ENCODE results near the gene ARID3B. TPM values are rescaled to one million over a fixed set of nuclear protein-coding genes. Genes with fewer than 3 reads are reported as not detected.

The ARID3B gene
- polyA plus RNA-seq, 1 of the 3 experiments (the other 2 are of a cell fraction) = 3.0 TPM

DNA sequence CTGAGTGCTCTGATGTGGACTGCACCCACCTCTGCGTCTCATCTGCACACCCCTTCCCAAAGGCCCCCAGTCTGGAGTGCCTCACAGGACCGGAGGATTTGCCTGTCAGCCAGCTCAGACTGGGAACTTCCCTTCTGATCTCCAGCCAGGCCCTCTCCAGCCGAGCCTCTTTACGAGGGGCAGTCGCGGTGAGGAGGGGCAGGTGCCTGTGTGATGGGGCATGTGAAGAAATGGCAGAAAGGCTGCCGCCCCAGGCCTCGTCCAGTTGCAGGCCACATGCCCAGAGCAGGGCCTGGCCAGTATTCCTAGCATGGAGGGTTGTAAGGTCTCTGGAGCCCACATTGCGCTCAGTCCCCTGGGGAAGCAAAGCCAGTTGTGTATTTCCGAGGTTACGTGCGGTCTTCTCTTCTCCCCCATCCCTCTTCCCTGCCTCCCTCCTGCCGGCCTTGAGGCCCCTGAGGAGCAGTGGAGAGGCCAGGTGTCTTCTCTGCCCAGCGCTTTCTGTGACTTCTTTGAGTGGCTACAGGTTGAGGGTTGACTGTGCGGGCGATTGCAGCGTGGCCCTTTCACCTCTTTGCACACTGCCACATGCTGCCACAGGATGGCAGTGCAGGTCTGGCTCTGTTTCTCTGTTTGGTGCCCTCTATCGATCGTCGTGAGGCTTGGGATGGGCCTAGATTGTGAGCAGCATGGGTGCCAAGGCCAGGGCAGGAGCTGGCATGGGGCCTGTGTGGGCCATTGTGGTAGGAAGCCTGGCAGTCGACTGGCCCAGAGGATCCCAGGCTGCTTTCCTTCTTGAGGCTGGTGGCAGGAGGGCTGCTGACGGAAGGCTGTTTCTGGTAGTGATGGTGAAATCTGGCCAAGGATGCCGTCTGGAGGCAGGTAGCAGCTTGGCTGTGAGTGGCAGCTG, 79.9 kb downstream of the ARID3B start:
- no peaks in the 10 kb centered on the region for H3K9me3 ChIP-seq
- peaks cover 0 to 24% of the 10 kb centered on the region in 2 experiments; a peak in 2 of 4 replicates for H3K4me1 ChIP-seq (ENCODE audit: control insufficient read depth in 1 of 2, insufficient read depth in 2 of 2, low read depth in 1 of 2, low read length in 1 of 2)
- H4K20me1 ChIP-seq (ENCODE audit: insufficient read depth) = peaks cover 83% of the 10 kb centered on the region
- peaks cover 72% of the 10 kb centered on the region for H3K79me2 ChIP-seq (ENCODE audit: insufficient read depth)
- H3K36me3 ChIP-seq (replicated peaks in 1 of 2; ENCODE audit: control insufficient read depth in 1 of 2, insufficient read depth in 2 of 2, low read length in 1 of 2) = peaks cover 31 to 76% of the 10 kb centered on the region in 2 experiments
- CTCF ChIA-PET = interaction anchor here (0.6 to 39.4 kb wide), 27 partner anchors 9 to 329 kb away, joined by 3 to 1109 read pairs (median 4); partner anchors contain the start of genes ARID3B, CSK, CYP1A2 and EDC3
- H3K4me3 ChIP-seq (ENCODE audit: low read depth in 2 of 2, low read length in 1 of 2) = peak overlapping the region in 1 of 2 experiments; percentile 46; a peak in 1 of 4 replicates
- DNase-seq = peak; percentile 89
- no peak overlapping the region for H3K4me2 ChIP-seq
- H3K9me2 ChIP-seq = no peaks in the 10 kb centered on the region
- H2AFZ ChIP-seq (ENCODE audit: low read depth) = no peak overlapping the region
- H3F3A ChIP-seq (replicated peaks; ENCODE audit: insufficient read depth) = peaks cover 12% of the 10 kb centered on the region
- H3K27ac ChIP-seq (ENCODE audit: low read depth in 2 of 2, low read length in 1 of 2) = no peak overlapping the region; a peak in 1 of 4 replicates
- no peak overlapping the region for H3K9ac ChIP-seq
- 63% methylated on average over 3 of the region's 23 CpGs for WGBS (ENCODE audit: low lambda C conversion rate)
- H3K27me3 ChIP-seq (ENCODE audit: insufficient read depth) = no peaks in the 10 kb centered on the region
- POLR2A ChIA-PET = no interaction called here
- peak; percentile 77 for TF ChIP-seq SMC3 (IDR thresholded peaks at IDR 0.05; ENCODE audit: low read depth, low read length)
- TF ChIP-seq SIN3A (IDR thresholded peaks at IDR 0.05; ENCODE audit: borderline replicate concordance, low read depth, low read length) = peak; percentile 59; the same call in 1 of the 2 replicates
- TF ChIP-seq, protein P1, sequence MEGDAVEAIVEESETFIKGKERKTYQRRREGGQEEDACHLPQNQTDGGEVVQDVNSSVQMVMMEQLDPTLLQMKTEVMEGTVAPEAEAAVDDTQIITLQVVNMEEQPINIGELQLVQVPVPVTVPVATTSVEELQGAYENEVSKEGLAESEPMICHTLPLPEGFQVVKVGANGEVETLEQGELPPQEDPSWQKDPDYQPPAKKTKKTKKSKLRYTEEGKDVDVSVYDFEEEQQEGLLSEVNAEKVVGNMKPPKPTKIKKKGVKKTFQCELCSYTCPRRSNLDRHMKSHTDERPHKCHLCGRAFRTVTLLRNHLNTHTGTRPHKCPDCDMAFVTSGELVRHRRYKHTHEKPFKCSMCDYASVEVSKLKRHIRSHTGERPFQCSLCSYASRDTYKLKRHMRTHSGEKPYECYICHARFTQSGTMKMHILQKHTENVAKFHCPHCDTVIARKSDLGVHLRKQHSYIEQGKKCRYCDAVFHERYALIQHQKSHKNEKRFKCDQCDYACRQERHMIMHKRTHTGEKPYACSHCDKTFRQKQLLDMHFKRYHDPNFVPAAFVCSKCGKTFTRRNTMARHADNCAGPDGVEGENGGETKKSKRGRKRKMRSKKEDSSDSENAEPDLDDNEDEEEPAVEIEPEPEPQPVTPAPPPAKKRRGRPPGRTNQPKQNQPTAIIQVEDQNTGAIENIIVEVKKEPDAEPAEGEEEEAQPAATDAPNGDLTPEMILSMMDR (IDR thresholded peaks at IDR 0.05) = peak; percentile 92
- no peak for TF ChIP-seq FOXJ3 (CRISPR knock-in tag; IDR thresholded peaks at IDR 0.05)
- no peak for TF ChIP-seq NFIC (IDR thresholded peaks at IDR 0.05; ENCODE audit: borderline replicate concordance)
- TF ChIP-seq, protein P2, sequence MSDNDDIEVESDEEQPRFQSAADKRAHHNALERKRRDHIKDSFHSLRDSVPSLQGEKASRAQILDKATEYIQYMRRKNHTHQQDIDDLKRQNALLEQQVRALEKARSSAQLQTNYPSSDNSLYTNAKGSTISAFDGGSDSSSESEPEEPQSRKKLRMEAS (IDR thresholded peaks at IDR 0.05; ENCODE audit: low read depth) = peak; percentile 63; the same call in 1 of the 2 replicates
- TF ChIP-seq CHD2 (IDR thresholded peaks at IDR 0.05; ENCODE audit: low read length, partially characterized antibody) = no peak
- TF ChIP-seq RAD21 (IDR thresholded peaks at IDR 0.05; ENCODE audit: low read length) = peak; percentile 75
- no peak for TF ChIP-seq RFX5 (IDR thresholded peaks at IDR 0.05; ENCODE audit: low read length)
- no peak for TF ChIP-seq JUND (IDR thresholded peaks at IDR 0.05)
- TF ChIP-seq MXI1 (IDR thresholded peaks at IDR 0.05; ENCODE audit: low read depth, low read length) = peak; percentile 74

DNA sequence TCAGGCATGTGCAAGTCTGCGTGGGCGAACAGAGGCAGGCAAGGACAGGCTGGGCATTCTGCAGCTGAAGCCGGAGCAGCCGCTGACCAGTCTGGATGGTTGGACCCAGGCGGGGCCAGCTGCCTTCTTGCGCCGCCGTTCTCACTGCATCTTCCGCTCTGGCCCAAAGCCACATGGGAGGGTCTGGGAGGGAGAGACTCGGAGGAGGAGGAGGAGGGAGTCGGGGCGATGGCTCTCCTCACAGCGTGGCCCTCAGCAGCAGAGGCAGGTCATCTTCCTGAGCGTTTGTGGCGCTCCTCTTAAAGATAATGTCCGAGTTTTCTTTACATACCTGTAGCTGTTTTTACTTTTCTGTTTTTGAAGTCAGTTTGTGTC, 80.5 kb downstream of the ARID3B start:
- Histone ChIP-seq H3K9me2 (no peaks in the 10 kb centered on the region), H3K4me1 (ENCODE audit: control insufficient read depth in 1 of 2, insufficient read depth in 2 of 2, low read depth in 1 of 2, low read length in 1 of 2) (peaks cover 0 to 22% of the 10 kb centered on the region in 2 experiments; a peak in 2 of 4 replicates), H3K79me2 (ENCODE audit: insufficient read depth) (peaks cover 66% of the 10 kb centered on the region), H3K9me3 (no peaks in the 10 kb centered on the region), H3K27me3 (ENCODE audit: insufficient read depth) (no peaks in the 10 kb centered on the region), H3K27ac (ENCODE audit: low read depth in 2 of 2, low read length in 1 of 2) (no peak overlapping the region; a peak in 1 of 4 replicates), H3F3A (replicated peaks; ENCODE audit: insufficient read depth) (peaks cover 12% of the 10 kb centered on the region), H3K9ac (no peak overlapping the region), H3K36me3 (replicated peaks in 1 of 2; ENCODE audit: control insufficient read depth in 1 of 2, insufficient read depth in 2 of 2, low read length in 1 of 2) (peaks cover 37 to 82% of the 10 kb centered on the region in 2 experiments), H3K4me2 (no peak overlapping the region), H3K4me3 (ENCODE audit: low read depth in 2 of 2, low read length in 1 of 2) (no peak overlapping the region), H4K20me1 (ENCODE audit: insufficient read depth) (peaks cover 77% of the 10 kb centered on the region), H2AFZ (ENCODE audit: low read depth) (no peak overlapping the region)
- whole genome bisulfite sequencing (ENCODE audit: low lambda C conversion rate) = 95% methylated on average over 7 of the region's 16 CpGs
- ChIA-PET CTCF (interaction anchor here (0.6 to 39.4 kb wide), 25 partner anchors 10 to 329 kb away, joined by 3 to 1109 read pairs (median 4); partner anchors contain the start of genes ARID3B, CSK, CYP1A2 and EDC3), POLR2A (no interaction called here)
- DNase-seq = no peak
- no peak for TF ChIP-seq EP300 (IDR thresholded peaks at IDR 0.05; ENCODE audit: borderline replicate concordance in 1 of 2, low read depth in 1 of 2, low read length in 1 of 2)
- TF ChIP-seq, protein P1 (IDR thresholded peaks at IDR 0.05) = no peak
- TF ChIP-seq RFX5 (IDR thresholded peaks at IDR 0.05; ENCODE audit: low read length) = no peak
- TF ChIP-seq, protein P3, sequence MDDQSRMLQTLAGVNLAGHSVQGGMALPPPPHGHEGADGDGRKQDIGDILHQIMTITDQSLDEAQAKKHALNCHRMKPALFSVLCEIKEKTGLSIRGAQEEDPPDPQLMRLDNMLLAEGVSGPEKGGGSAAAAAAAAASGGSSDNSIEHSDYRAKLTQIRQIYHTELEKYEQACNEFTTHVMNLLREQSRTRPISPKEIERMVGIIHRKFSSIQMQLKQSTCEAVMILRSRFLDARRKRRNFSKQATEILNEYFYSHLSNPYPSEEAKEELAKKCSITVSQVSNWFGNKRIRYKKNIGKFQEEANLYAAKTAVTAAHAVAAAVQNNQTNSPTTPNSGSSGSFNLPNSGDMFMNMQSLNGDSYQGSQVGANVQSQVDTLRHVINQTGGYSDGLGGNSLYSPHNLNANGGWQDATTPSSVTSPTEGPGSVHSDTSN (IDR thresholded peaks at IDR 0.05) = no peak
- no peak for TF ChIP-seq FOSL2 (IDR thresholded peaks at IDR 0.05; ENCODE audit: borderline replicate concordance, low read depth)
- no peak for TF ChIP-seq MXI1 (IDR thresholded peaks at IDR 0.05; ENCODE audit: low read depth, low read length)
- no peak for TF ChIP-seq JUND (IDR thresholded peaks at IDR 0.05)
- no peak for TF ChIP-seq RCOR1 (IDR thresholded peaks at IDR 0.05; ENCODE audit: low read length)
- TF ChIP-seq, protein P4, sequence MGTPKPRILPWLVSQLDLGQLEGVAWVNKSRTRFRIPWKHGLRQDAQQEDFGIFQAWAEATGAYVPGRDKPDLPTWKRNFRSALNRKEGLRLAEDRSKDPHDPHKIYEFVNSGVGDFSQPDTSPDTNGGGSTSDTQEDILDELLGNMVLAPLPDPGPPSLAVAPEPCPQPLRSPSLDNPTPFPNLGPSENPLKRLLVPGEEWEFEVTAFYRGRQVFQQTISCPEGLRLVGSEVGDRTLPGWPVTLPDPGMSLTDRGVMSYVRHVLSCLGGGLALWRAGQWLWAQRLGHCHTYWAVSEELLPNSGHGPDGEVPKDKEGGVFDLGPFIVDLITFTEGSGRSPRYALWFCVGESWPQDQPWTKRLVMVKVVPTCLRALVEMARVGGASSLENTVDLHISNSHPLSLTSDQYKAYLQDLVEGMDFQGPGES (IDR thresholded peaks at IDR 0.05; ENCODE audit: low read depth, low read length) = no peak
- TF ChIP-seq CHD2 (IDR thresholded peaks at IDR 0.05; ENCODE audit: low read length, partially characterized antibody) = no peak
- TF ChIP-seq MEF2A (IDR thresholded peaks at IDR 0.05; ENCODE audit: borderline replicate concordance, low read depth) = no peak
- no peak for TF ChIP-seq RXRA (IDR thresholded peaks at IDR 0.05; ENCODE audit: borderline replicate concordance, low read depth)

Data from SK-N-SH (cell line).